HepG2 (cell line): ENCODE data around the gene NME7. TPM values are rescaled to one million over a fixed set of nuclear protein-coding genes. Genes with fewer than 3 reads are reported as not detected.

Experiments used
- DR1 ChIP-seq: sonication (generic); formaldehyde crosslinking; IDR thresholded peaks from 2 replicates; pipeline ENCODE4 v1.8.0; 2021; ENCODE audit warnings: mild to moderate bottlenecking, missing genetic modification reagents, inconsistent platforms
- GATAD1 ChIP-seq: IDR thresholded peaks from 2 replicates; pipeline ENCODE4 v1.6.1; 2016; ENCODE audit warnings: missing genetic modification reagents, missing compliant biosample characterization
- NR2F1 ChIP-seq, 2 experiments: fragments of 450-650 bp in 1 of 2; formaldehyde crosslinking in 1 of 2; IDR thresholded peaks; 2 replicates each; pipeline versions ENCODE4 v1.5.0 to v1.6.1; 2016 to 2020; ENCODE audit warnings: mild to moderate bottlenecking in 1 of 2, missing compliant biosample characterization in 1 of 2, missing genetic modification reagents in 1 of 2, moderate library complexity in 1 of 2
- RFX5 ChIP-seq: IDR thresholded peaks from 2 replicates; pipeline ENCODE4 v1.6.1; 2011; ENCODE audit warnings: low read depth, low read length, improper control_type of control experiment
- SMAD1 ChIP-seq: sonication (generic); formaldehyde crosslinking; IDR thresholded peaks from 2 replicates; pipeline ENCODE4 v1.4.0; 2020; ENCODE audit warnings: missing genetic modification reagents, low read depth, mild to moderate bottlenecking, borderline replicate concordance
- SMARCE1 ChIP-seq: fragments of 450-650 bp; IDR thresholded peaks from 2 replicates; pipeline ENCODE4 v1.6.1; 2017; ENCODE audit warnings: borderline replicate concordance
- TBX2 ChIP-seq: sonication (generic); formaldehyde crosslinking; IDR thresholded peaks from 2 replicates; pipeline ENCODE4 v1.5.0; 2020; ENCODE audit warnings: missing genetic modification reagents, mild to moderate bottlenecking, borderline replicate concordance
- ZFP90 ChIP-seq: sonication (generic); formaldehyde crosslinking; IDR thresholded peaks from 2 replicates; pipeline ENCODE4 v1.8.0; 2022; ENCODE audit warnings: missing genetic modification reagents, mild to moderate bottlenecking, inconsistent platforms, borderline replicate concordance
- ZNF17 ChIP-seq: sonication (generic); formaldehyde crosslinking; IDR thresholded peaks from 2 replicates; pipeline ENCODE4 v1.5.0; 2020; ENCODE audit warnings: mild to moderate bottlenecking, missing genetic modification reagents
- ZNF205 ChIP-seq: IDR thresholded peaks from 2 replicates; pipeline ENCODE4 v1.6.1; 2018; ENCODE audit warnings: missing biosample characterization, missing genetic modification reagents
- ZSCAN12 ChIP-seq: sonication (generic); formaldehyde crosslinking; IDR thresholded peaks from 2 replicates; pipeline ENCODE4 v1.9.0; 2021; ENCODE audit warnings: mild to moderate bottlenecking, missing genetic modification reagents
- polyA plus RNA-seq, 8 experiments: library from polyadenylated mRNA; depleted of rRNA in 3 of 8; stranded (reverse) in 7 of 8; unstranded in 1 of 8; fragments of >200 nt; fragmentation: Illumina TruSeq in 4 of 8; extraction: Trizol in 4 of 8; gene quantifications; 2 replicates each; pipeline versions ENCODE4 v1.2.1 to v1.2.3, GENCODE V29; 2011 to 2016; ENCODE audit warnings: low read depth in 4 of 8, missing spikeins in 1 of 8, mixed read lengths in 1 of 8; ENCODE audit not compliant: insufficient read depth in 1 of 8
- total RNA-seq, 5 experiments: library from RNA; depleted of rRNA; stranded (reverse); fragments of >200 nt; fragmentation: Illumina TruSeq; extraction: Trizol; gene quantifications; 2 replicates each; pipeline ENCODE4 v1.2.3, GENCODE V29; 2016; ENCODE audit warnings: low read depth in 1 of 5
- TF ChIP-seq, protein P1 (sequence below): sonication (generic); formaldehyde crosslinking; IDR thresholded peaks from 2 replicates; pipeline ENCODE4 v1.8.1; 2022; ENCODE audit warnings: low read depth, mild to moderate bottlenecking, missing genetic modification reagents
- TF ChIP-seq, protein P2 (sequence below), 2 experiments: sonication (generic) in 1 of 2; formaldehyde crosslinking in 1 of 2; IDR thresholded peaks; 2 replicates each; pipeline versions ENCODE4 v1.5.1 to v1.6.1; 2011 to 2020; ENCODE audit warnings: borderline replicate concordance in 1 of 2, low read depth in 1 of 2, low read length in 1 of 2, mild to moderate bottlenecking in 1 of 2, missing genetic modification reagents in 1 of 2, moderate library complexity in 1 of 2
- TF ChIP-seq, protein P3 (sequence below): sonication (generic); IDR thresholded peaks from 2 replicates; pipeline ENCODE4 v1.6.1; 2016; ENCODE audit warnings: low read depth, borderline replicate concordance
- TF ChIP-seq, protein P4 (sequence below): sonication (generic); formaldehyde crosslinking; conservative IDR thresholded peaks from 2 replicates; pipeline ENCODE4 v1.5.0; 2020; ENCODE audit warnings: missing genetic modification reagents
- TF ChIP-seq, protein P5 (sequence below): sonication (generic); formaldehyde crosslinking; IDR thresholded peaks from 2 replicates; pipeline ENCODE4 v1.4.0; 2020; ENCODE audit warnings: missing genetic modification reagents, borderline replicate concordance

Gene NME7
- total and polyA plus RNA-seq, 2 of the 13 experiments (the other 11 are each of a cell fraction or from before 2014, with no cell fraction given), result 9.4 to 22.5 TPM

DNA sequence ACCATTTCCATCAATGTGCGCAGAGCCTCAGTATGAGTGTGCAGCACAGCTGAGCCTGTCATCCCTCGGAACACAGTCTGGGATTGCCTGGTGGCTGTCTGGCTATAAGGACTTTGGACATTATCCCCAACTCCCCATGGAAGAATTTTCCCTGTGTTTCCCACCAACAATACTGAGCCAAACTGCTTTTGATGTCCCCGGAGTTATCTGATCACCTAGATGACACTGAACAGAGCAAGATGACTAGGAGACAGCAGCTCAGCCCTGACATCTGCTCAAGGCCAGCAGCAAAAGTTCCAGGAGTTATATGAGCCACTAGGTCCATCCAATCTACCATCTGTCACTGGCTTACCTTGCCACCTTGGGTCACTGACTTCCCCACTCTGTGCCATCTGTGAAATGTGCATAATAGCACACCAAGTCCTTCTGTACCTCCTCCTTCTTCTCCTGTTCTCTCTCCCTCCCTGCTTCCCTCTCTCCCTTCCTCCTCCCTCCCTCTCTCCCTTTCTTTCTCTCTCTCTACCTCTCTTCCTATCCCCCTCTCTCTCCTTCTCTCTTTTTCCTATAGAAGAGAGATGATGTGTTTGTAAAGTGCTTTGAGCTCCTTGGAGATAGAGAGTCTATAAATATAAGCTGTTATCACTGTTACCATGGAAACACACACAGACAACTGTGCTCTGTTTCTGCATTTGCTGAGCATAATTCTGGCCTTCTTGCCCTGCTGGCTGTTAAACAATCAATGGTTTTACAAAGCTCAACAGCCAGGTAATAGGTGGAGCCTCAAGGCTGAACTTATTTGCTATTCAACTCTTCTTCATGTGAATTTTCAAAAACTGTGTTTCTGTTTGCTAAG, 280.8 kb downstream of the NME7 start (continued):
- TF ChIP-seq, protein P1, sequence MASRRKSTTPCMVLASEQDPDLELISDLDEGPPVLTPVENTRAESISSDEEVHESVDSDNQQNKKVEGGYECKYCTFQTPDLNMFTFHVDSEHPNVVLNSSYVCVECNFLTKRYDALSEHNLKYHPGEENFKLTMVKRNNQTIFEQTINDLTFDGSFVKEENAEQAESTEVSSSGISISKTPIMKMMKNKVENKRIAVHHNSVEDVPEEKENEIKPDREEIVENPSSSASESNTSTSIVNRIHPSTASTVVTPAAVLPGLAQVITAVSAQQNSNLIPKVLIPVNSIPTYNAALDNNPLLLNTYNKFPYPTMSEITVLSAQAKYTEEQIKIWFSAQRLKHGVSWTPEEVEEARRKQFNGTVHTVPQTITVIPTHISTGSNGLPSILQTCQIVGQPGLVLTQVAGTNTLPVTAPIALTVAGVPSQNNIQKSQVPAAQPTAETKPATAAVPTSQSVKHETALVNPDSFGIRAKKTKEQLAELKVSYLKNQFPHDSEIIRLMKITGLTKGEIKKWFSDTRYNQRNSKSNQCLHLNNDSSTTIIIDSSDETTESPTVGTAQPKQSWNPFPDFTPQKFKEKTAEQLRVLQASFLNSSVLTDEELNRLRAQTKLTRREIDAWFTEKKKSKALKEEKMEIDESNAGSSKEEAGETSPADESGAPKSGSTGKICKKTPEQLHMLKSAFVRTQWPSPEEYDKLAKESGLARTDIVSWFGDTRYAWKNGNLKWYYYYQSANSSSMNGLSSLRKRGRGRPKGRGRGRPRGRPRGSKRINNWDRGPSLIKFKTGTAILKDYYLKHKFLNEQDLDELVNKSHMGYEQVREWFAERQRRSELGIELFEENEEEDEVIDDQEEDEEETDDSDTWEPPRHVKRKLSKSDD (CRISPR knock-in tag), result no peak
- no peak for TF ChIP-seq SMAD1 (CRISPR knock-in tag)
- no peak for TF ChIP-seq SMARCE1
- no peak for TF ChIP-seq NR2F1 (CRISPR knock-in tag; IDR thresholded peaks at IDR 0.05)
- TF ChIP-seq ZSCAN12, result no peak
- TF ChIP-seq ZNF205 (CRISPR knock-in tag), result 0 out of 2 replicates have a peak, but pooled peaks have one; percentile 20
- TF ChIP-seq ZFP90 (CRISPR knock-in tag), result no peak
- no peak for TF ChIP-seq ZNF17
- 0 out of 2 replicates have a peak, but pooled peaks have one; percentile 8 for TF ChIP-seq RFX5
- TF ChIP-seq, protein P2, sequence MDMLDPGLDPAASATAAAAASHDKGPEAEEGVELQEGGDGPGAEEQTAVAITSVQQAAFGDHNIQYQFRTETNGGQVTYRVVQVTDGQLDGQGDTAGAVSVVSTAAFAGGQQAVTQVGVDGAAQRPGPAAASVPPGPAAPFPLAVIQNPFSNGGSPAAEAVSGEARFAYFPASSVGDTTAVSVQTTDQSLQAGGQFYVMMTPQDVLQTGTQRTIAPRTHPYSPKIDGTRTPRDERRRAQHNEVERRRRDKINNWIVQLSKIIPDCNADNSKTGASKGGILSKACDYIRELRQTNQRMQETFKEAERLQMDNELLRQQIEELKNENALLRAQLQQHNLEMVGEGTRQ (IDR thresholded peaks at IDR 0.05; ENCODE audit: low read depth, low read length), result no peak
- TF ChIP-seq, protein P2 (CRISPR knock-in tag; IDR thresholded peaks at IDR 0.05; ENCODE audit: borderline replicate concordance), result no peak
- no peak for TF ChIP-seq GATAD1 (CRISPR knock-in tag)
- TF ChIP-seq, protein P3, sequence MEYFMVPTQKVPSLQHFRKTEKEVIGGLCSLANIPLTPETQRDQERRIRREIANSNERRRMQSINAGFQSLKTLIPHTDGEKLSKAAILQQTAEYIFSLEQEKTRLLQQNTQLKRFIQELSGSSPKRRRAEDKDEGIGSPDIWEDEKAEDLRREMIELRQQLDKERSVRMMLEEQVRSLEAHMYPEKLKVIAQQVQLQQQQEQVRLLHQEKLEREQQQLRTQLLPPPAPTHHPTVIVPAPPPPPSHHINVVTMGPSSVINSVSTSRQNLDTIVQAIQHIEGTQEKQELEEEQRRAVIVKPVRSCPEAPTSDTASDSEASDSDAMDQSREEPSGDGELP, result peak; percentile 49; the same call in 1 of the 2 replicates
- TF ChIP-seq TBX2 (CRISPR knock-in tag), result peak; percentile 24; the same call in 1 of the 2 replicates
- TF ChIP-seq DR1 (CRISPR knock-in tag), result no peak
- TF ChIP-seq, protein P4, sequence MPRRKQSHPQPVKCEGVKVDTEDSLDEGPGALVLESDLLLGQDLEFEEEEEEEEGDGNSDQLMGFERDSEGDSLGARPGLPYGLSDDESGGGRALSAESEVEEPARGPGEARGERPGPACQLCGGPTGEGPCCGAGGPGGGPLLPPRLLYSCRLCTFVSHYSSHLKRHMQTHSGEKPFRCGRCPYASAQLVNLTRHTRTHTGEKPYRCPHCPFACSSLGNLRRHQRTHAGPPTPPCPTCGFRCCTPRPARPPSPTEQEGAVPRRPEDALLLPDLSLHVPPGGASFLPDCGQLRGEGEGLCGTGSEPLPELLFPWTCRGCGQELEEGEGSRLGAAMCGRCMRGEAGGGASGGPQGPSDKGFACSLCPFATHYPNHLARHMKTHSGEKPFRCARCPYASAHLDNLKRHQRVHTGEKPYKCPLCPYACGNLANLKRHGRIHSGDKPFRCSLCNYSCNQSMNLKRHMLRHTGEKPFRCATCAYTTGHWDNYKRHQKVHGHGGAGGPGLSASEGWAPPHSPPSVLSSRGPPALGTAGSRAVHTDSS (CRISPR knock-in tag), result no peak
- TF ChIP-seq, protein P5, sequence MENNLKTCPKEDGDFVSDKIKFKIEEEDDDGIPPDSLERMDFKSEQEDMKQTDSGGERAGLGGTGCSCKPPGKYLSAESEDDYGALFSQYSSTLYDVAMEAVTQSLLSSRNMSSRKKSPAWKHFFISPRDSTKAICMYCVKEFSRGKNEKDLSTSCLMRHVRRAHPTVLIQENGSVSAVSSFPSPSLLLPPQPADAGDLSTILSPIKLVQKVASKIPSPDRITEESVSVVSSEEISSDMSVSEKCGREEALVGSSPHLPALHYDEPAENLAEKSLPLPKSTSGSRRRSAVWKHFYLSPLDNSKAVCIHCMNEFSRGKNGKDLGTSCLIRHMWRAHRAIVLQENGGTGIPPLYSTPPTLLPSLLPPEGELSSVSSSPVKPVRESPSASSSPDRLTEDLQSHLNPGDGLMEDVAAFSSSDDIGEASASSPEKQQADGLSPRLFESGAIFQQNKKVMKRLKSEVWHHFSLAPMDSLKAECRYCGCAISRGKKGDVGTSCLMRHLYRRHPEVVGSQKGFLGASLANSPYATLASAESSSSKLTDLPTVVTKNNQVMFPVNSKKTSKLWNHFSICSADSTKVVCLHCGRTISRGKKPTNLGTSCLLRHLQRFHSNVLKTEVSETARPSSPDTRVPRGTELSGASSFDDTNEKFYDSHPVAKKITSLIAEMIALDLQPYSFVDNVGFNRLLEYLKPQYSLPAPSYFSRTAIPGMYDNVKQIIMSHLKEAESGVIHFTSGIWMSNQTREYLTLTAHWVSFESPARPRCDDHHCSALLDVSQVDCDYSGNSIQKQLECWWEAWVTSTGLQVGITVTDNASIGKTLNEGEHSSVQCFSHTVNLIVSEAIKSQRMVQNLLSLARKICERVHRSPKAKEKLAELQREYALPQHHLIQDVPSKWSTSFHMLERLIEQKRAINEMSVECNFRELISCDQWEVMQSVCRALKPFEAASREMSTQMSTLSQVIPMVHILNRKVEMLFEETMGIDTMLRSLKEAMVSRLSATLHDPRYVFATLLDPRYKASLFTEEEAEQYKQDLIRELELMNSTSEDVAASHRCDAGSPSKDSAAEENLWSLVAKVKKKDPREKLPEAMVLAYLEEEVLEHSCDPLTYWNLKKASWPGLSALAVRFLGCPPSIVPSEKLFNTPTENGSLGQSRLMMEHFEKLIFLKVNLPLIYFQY, result no peak
